ENCODE measurements around the gene ZNF438.
A peak's percentile ranks its signal among the peaks of the same experiment; 100 is the strongest.

Gene ZNF438

GRCh38 chr10:31031558-31032257, at the start of gene ZNF438:
TSS of gene ZNF438 (minus strand) at chr10:31031865. CDS start at chr10:30877034, 154,831 bp downstream.
- peak; percentile 83 for TF ChIP-seq CTCF (IDR thresholded peaks at IDR 0.05; ENCODE audit: borderline replicate concordance, control extremely low read depth, extremely low read depth, insufficient read depth, missing control alignments)
- in situ Hi-C loops (cut with MboI; ENCODE audit: low sequenced_read_pairs, unreplicated experiment) = no loop called here
- DNase-seq (ENCODE audit: low spot score) = peak; percentile 99

- no peak for TF ChIP-seq CTCF (IDR thresholded peaks at IDR 0.05; ENCODE audit: borderline replicate concordance, control extremely low read depth, extremely low read depth, insufficient read depth, missing control alignments)
- in situ Hi-C loops (cut with MboI; ENCODE audit: low sequenced_read_pairs, unreplicated experiment) = no loop called here
- no peak for DNase-seq (ENCODE audit: low spot score)
Measured at GRCh38 chr10:31076610-31076988, 44.9 kb upstream of the ZNF438 start.

GRCh38 chr10:31075881-31076609, 44.4 kb upstream of the ZNF438 start:
- TF ChIP-seq CTCF (IDR thresholded peaks at IDR 0.05; ENCODE audit: borderline replicate concordance, control extremely low read depth, extremely low read depth, insufficient read depth, missing control alignments) = no peak
- in situ Hi-C loops (cut with MboI; ENCODE audit: low sequenced_read_pairs, unreplicated experiment) = no loop called here

GRCh38 chr10:31075434-31075833, 43.8 kb upstream of the ZNF438 start:
- TF ChIP-seq CTCF (IDR thresholded peaks at IDR 0.05; ENCODE audit: borderline replicate concordance, control extremely low read depth, extremely low read depth, insufficient read depth, missing control alignments) = no peak
- no peak for DNase-seq (ENCODE audit: low spot score)
- in situ Hi-C loops (cut with MboI; ENCODE audit: low sequenced_read_pairs, unreplicated experiment) = no loop called here

More at GRCh38 chr10:31075881-31076609, 44.4 kb upstream of the ZNF438 start:
- no peak for DNase-seq (ENCODE audit: low spot score)

GRCh38 chr10:31074722-31075086, 43.0 kb upstream of the ZNF438 start:
- no peak for TF ChIP-seq CTCF (IDR thresholded peaks at IDR 0.05; ENCODE audit: borderline replicate concordance, control extremely low read depth, extremely low read depth, insufficient read depth, missing control alignments)
- no peak for DNase-seq (ENCODE audit: low spot score)
- in situ Hi-C loops (cut with MboI; ENCODE audit: low sequenced_read_pairs, unreplicated experiment) = no loop called here

GRCh38 chr10:31073996-31074721, 42.5 kb upstream of the ZNF438 start:
- in situ Hi-C loops (cut with MboI; ENCODE audit: low sequenced_read_pairs, unreplicated experiment) = no loop called here
- no peak for TF ChIP-seq CTCF (IDR thresholded peaks at IDR 0.05; ENCODE audit: borderline replicate concordance, control extremely low read depth, extremely low read depth, insufficient read depth, missing control alignments)

More at GRCh38 chr10:31073996-31074721, 42.5 kb upstream of the ZNF438 start:
- no peak for DNase-seq (ENCODE audit: low spot score)
